NT2/D1 (cell line): ENCODE data around the gene NLN.

Source experiments
- DNase-seq: peaks from one replicate; pipeline ENCODE4 v3.0.0-alpha.2; 2011; ENCODE audit warnings: low read depth, low spot score
- H3K27me3 ChIP-seq: 2 replicates; pipeline ENCODE4 v1.6.0; 2011; ENCODE audit warnings: mild to moderate bottlenecking; ENCODE audit not compliant: insufficient read length, insufficient read depth
- H3K36me3 ChIP-seq: 2 replicates; pipeline ENCODE4 v1.6.1; 2011; ENCODE audit warnings: mild to moderate bottlenecking, low read length, mixed read lengths; ENCODE audit not compliant: insufficient read depth, insufficient read length
- H3K4me1 ChIP-seq: 2 replicates; pipeline ENCODE4 v1.5.1; 2011; ENCODE audit not compliant: insufficient read depth, insufficient read length
- H3K4me3 ChIP-seq: 2 replicates; pipeline ENCODE4 v1.5.1; 2011; ENCODE audit warnings: low read depth; ENCODE audit not compliant: insufficient read length
- H3K9ac ChIP-seq: 2 replicates; pipeline ENCODE4 v1.6.0; 2011; ENCODE audit warnings: low read depth; ENCODE audit not compliant: insufficient read length
- H3K9me3 ChIP-seq: 2 replicates; pipeline ENCODE4 v1.5.1; 2011; ENCODE audit warnings: mild to moderate bottlenecking, low read length; ENCODE audit not compliant: insufficient read depth
- SUZ12 ChIP-seq: IDR thresholded peaks from 2 replicates; pipeline ENCODE4 v1.6.1; 2011; ENCODE audit not compliant: insufficient read length, insufficient read depth; ENCODE audit errors: extremely low read depth
- YY1 ChIP-seq: IDR thresholded peaks from 2 replicates; pipeline ENCODE4 v1.6.1; 2011; ENCODE audit not compliant: insufficient read length, insufficient read depth
- ZNF274 ChIP-seq: IDR thresholded peaks from 2 replicates; pipeline ENCODE4 v1.6.1; 2011; ENCODE audit warnings: mild to moderate bottlenecking, low read depth, low read length

NLN gene

GRCh38 chr5:65820373-65820772, 98.4 kb downstream of the NLN start:
- TF ChIP-seq YY1 = no peak
- no peak for TF ChIP-seq ZNF274
- TF ChIP-seq SUZ12 = no peak
- H3K27me3 ChIP-seq = no peaks in the 10 kb centered on the region
- DNase-seq = no peak

DNA sequence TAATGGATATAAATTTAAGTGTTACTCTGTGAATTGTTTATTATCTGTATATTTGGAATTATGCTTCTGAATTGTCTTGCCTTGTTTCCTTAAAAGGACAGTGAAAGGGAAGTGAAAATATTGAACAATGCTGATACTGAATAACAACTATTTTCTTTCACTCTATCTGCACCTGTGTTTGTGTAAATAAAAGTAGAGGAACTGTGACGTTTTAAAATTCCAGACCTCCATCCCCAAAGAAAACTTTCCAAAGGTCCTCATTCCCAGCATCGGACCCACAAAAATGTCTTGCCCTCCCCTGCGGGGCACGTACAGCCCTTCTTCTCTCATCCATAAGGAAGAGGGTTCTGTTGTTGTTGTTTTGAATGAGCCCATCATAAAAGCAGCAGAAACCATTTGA, 100.0 kb downstream of the NLN start:
- no peak for DNase-seq
- H3K9me3 ChIP-seq = no peaks in the 10 kb centered on the region
- no peak for TF ChIP-seq ZNF274
- TF ChIP-seq YY1 = no peak
- no peak for TF ChIP-seq SUZ12
- peaks cover 19% of the 10 kb centered on the region for H3K36me3 ChIP-seq
- H3K27me3 ChIP-seq = no peaks in the 10 kb centered on the region
- H3K4me1 ChIP-seq = no peaks in the 10 kb centered on the region
- H3K9ac ChIP-seq = no peak overlapping the region
- no peak overlapping the region for H3K4me3 ChIP-seq

More at GRCh38 chr5:65820373-65820772, 98.4 kb downstream of the NLN start:
- H3K9me3 ChIP-seq = no peaks in the 10 kb centered on the region
- no peak overlapping the region for H3K4me3 ChIP-seq
- H3K9ac ChIP-seq = no peak overlapping the region
- no peaks in the 10 kb centered on the region for H3K4me1 ChIP-seq
- H3K36me3 ChIP-seq = peaks cover 24% of the 10 kb centered on the region

DNA sequence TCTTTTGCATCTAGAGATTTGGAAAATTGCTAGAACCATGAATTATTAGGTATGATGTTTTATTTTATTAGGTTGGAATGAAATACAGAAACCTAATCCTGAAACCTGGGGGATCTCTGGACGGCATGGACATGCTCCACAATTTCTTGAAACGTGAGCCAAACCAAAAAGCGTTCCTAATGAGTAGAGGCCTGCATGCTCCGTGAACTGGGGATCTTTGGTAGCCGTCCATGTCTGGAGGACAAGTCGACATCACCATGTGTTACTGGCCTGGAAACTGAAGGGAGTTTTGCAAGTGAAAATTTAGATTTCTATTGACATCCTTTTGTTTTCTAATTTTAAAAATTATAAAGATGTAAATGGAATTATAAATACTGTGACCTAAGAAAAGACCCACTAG, 100.7 kb downstream of the NLN start:
- no peaks in the 10 kb centered on the region for H3K4me1 ChIP-seq
- H3K36me3 ChIP-seq = peaks cover 19% of the 10 kb centered on the region
- DNase-seq = no peak

DNA sequence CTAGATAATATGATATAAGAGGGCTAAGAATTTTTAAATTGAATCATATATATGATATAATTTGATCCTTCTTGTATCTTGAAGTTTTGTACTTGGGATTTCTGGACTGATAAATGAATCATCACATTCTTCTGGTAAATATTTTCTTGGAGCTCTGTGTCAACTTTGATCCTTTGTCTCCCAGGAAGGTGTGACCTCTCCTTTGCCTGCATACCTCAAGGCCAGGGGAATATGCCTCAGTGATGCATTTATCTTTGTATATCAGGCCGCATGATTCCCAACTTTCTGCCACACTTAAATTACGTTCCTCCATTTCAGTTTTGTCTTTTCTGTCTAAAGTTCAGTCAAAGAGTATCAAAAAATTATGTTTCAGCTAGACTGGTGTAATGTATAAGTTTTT, 101.2 kb downstream of the NLN start:
- H3K4me3 ChIP-seq = no peak overlapping the region
- H3K9me3 ChIP-seq = no peaks in the 10 kb centered on the region
- no peak overlapping the region for H3K9ac ChIP-seq
- no peaks in the 10 kb centered on the region for H3K27me3 ChIP-seq
- DNase-seq = no peak
- H3K36me3 ChIP-seq = peaks cover 19% of the 10 kb centered on the region
- H3K4me1 ChIP-seq = no peaks in the 10 kb centered on the region
- TF ChIP-seq SUZ12 = no peak
- no peak for TF ChIP-seq ZNF274
- no peak for TF ChIP-seq YY1

More for the DNA sequence above, 100.7 kb downstream of the NLN start:
- no peaks in the 10 kb centered on the region for H3K9me3 ChIP-seq
- no peak overlapping the region for H3K9ac ChIP-seq
- H3K4me3 ChIP-seq = no peak overlapping the region
- no peak for TF ChIP-seq ZNF274
- no peak for TF ChIP-seq SUZ12
- TF ChIP-seq YY1 = no peak
- no peaks in the 10 kb centered on the region for H3K27me3 ChIP-seq

DNA sequence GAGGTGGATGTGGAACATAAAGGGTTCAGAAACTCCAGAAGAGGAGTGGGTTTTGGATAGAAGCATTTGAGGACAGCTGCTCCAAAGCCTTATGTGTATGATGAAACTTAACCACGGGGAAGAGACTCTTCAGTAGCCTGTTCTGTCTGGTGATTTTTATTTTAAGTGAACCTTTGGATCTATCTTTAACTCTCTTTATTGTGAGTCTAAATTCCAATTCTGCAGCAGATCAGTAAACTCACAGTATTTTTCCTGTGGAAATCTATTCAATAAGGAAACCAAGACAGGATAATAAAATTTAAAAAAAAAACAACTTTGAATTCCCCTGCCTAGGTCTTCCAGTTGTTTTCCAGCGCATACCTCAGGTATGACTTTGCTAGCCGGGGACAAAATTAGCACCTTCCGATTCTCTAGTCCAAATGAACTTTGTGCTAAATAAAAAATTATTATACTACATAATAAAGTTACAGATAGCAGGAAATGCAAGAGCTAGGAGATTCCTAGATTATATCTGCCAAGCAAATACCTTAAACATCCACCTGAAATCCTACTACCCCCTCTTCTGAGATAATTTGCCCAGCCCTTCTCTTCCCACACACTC, 101.9 kb downstream of the NLN start:
- H3K27me3 ChIP-seq = no peaks in the 10 kb centered on the region
- no peaks in the 10 kb centered on the region for H3K4me1 ChIP-seq
- H3K36me3 ChIP-seq = peaks cover 18% of the 10 kb centered on the region
- no peak overlapping the region for H3K4me3 ChIP-seq
- H3K9ac ChIP-seq = no peak overlapping the region
- DNase-seq = no peak
- no peak for TF ChIP-seq YY1
- no peak for TF ChIP-seq SUZ12
- no peak for TF ChIP-seq ZNF274
- no peaks in the 10 kb centered on the region for H3K9me3 ChIP-seq

DNA sequence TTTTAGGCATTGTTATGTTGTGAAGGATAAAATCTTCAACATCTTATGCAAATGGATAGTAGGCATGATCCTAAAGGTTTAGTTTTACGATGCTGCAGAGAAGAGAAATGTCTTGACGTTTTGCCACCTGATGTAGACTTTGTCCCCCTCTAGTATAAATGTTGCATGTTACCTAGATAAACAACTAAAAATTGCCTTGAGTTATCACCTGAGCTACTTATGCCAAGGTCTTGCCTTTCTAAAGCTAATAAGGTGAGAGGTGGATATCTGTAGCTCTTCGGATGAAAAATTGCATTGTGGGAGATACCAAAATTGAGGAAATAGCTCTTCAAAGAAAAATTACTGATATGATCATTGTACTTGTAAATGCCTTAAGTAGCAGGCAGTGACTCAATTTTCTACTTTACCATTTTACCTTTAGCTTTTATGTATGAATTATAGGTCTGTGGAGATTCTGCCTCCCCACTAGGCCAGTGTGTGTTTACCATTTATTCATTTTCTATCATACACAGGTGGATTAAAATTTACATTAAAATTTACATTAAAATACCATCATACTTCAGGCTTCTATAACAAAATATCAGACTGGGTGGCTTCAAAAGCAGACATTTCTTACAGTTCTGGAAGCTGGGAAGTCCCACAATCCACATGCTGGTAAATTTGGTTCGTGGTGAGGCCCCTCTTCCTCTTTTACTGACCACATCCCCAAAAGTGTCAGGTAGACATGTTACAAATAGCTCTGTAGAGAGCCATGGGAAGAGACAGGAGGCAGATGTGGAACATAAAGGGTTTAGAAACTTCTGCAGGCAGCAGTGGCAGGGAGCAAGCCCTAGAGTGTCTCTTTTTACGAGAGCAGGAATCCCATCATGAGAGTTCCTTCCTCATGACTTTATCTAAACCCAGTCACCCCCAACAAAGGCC, 103.7 kb downstream of the NLN start:
- no peak for DNase-seq
- no peak for TF ChIP-seq YY1
- TF ChIP-seq SUZ12 = no peak
- no peak for TF ChIP-seq ZNF274
- no peaks in the 10 kb centered on the region for H3K27me3 ChIP-seq
- no peaks in the 10 kb centered on the region for H3K4me1 ChIP-seq
- no peaks in the 10 kb centered on the region for H3K9me3 ChIP-seq
- H3K36me3 ChIP-seq = peaks cover 14% of the 10 kb centered on the region
- no peak overlapping the region for H3K4me3 ChIP-seq
- H3K9ac ChIP-seq = no peak overlapping the region
